Natural killer cell (primary cell): ENCODE measurements around the gene PGAP3. TPM values are rescaled to one million over a fixed set of nuclear protein-coding genes. Genes with fewer than 3 reads are reported as not detected.
"Not testable (repeated sequence)": the region's sequence is repeated elsewhere in the genome, so short reads cannot be mapped to it uniquely, and the experiment has no call there.

Experiments used
- ATAC-seq, 3 donors: fragments of 150-1000 bp in 2 of 3; fragments of 200-7000 bp in 1 of 3; cut with Tn5 transposase; 1 replicate in 1 of 3; 2 replicates in 2 of 3; pipeline ENCODE4 v1.10.0; 2021; ENCODE audit warnings: mild to moderate bottlenecking in 2 of 3, moderate library complexity in 2 of 3
- DNase-seq, 2 donors: peaks; one replicate each; pipeline versions ENCODE4 v3.0.0 to v3.0.0-alpha.2; 2013 to 2021; ENCODE audit warnings: mixed read lengths in 1 of 2
- H3K27ac ChIP-seq: one replicate; pipeline ENCODE4 v1.5.1; 2013; ENCODE audit warnings: mild to moderate bottlenecking, low read length
- H3K27me3 ChIP-seq: one replicate; pipeline ENCODE4 v1.6.1; 2013; ENCODE audit warnings: low read length; ENCODE audit not compliant: control insufficient read depth, insufficient read depth
- H3K36me3 ChIP-seq: one replicate; pipeline ENCODE4 v1.6.1; 2013; ENCODE audit warnings: low read length; ENCODE audit not compliant: control insufficient read depth, insufficient read depth
- H3K4me1 ChIP-seq: one replicate; pipeline ENCODE4 v1.6.1; 2013; ENCODE audit warnings: low read length; ENCODE audit not compliant: control insufficient read depth, insufficient read depth
- H3K4me3 ChIP-seq: one replicate; pipeline ENCODE4 v1.5.1; 2013; ENCODE audit warnings: low read length
- H3K9me3 ChIP-seq: one replicate; pipeline ENCODE4 v1.6.1; 2013; ENCODE audit warnings: low read length; ENCODE audit not compliant: control insufficient read depth, insufficient read depth
- H3K27ac Mint-ChIP-seq, 2 donors: one replicate each; pipeline ENCODE4 v1.8.0; 2022; ENCODE audit warnings: mild to moderate bottlenecking in 2 of 2, mixed read lengths in 2 of 2, moderate library complexity in 1 of 2
- H3K27me3 Mint-ChIP-seq, 2 donors: one replicate each; pipeline ENCODE4 v1.8.0; 2022; ENCODE audit warnings: low read depth in 2 of 2, mixed read lengths in 2 of 2
- H3K36me3 Mint-ChIP-seq: one replicate; pipeline ENCODE4 v1.8.0; 2022; ENCODE audit warnings: mixed read lengths
- H3K4me1 Mint-ChIP-seq, 2 donors: one replicate each; pipeline ENCODE4 v1.8.0; 2022; ENCODE audit warnings: mixed read lengths in 2 of 2
- H3K4me3 Mint-ChIP-seq: one replicate; pipeline ENCODE4 v1.8.0; 2022; ENCODE audit warnings: mild to moderate bottlenecking, moderate library complexity, mixed read lengths
- H3K9me3 Mint-ChIP-seq, 2 donors: one replicate each; pipeline ENCODE4 v1.8.0; 2022; ENCODE audit warnings: mixed read lengths in 2 of 2
- CTCF ChIP-seq: fragments of 200-600 bp; IDR thresholded peaks from one replicate; pipeline ENCODE4 v1.8.0; 2022; ENCODE audit warnings: antibody characterized with exemption
- WGBS: methylation state at CpG from one replicate; pipeline ENCODE4 v1.1.7; 2013; ENCODE audit warnings: missing lambda C conversion rate; ENCODE audit not compliant: insufficient coverage; 5-methylcytosine and 5-hydroxymethylcytosine counted together
- intact Hi-C: fragments of 100-400 bp; cut with micrococcal nuclease; formaldehyde crosslinking; loops from one replicate; pipeline ENCODE4 v1.14.2; 2022
- total RNA-seq, 4 donors: library from RNA; stranded (reverse); fragments of 120-200 nt in 1 of 4; gene quantifications; one replicate each; pipeline versions ENCODE4 v1.2.3 to v1.2.4, GENCODE V29; 2013 to 2022

Gene PGAP3
- total RNA-seq, 3 donors from 2014 or later (not counting 1 experiment from before 2014, with no cell fraction given), result 45.8 to 57.8 (median 52.4) TPM

- no peak for TF ChIP-seq CTCF
- no peaks in the 10 kb centered on the region for H3K9me3 ChIP-seq
- no peak overlapping the region for H3K27ac ChIP-seq
- intact Hi-C loops, result no loop called here
- peaks cover 18 to 41% of the 10 kb centered on the region in 2 donors for H3K4me1 Mint-ChIP-seq
- H3K36me3 ChIP-seq, result peaks cover 34% of the 10 kb centered on the region
- H3K36me3 Mint-ChIP-seq, result no peaks in the 10 kb centered on the region
- ATAC-seq (no peak), DNase-seq (no peak)
- no peaks in the 10 kb centered on the region for H3K27me3 Mint-ChIP-seq
- H3K9me3 Mint-ChIP-seq, result no peaks in the 10 kb centered on the region
- H3K4me1 ChIP-seq, result peaks cover 20% of the 10 kb centered on the region
- no peak overlapping the region for H3K4me3 Mint-ChIP-seq
- no peak overlapping the region for H3K4me3 ChIP-seq
- 98% methylated on average over 9 of the region's 9 CpGs for WGBS
- no peaks in the 10 kb centered on the region for H3K27me3 ChIP-seq
- H3K27ac Mint-ChIP-seq, result peak overlapping the region; percentile 71 to 96
Measured at GRCh38 chr17:39726617-39727016, 38.8 kb upstream of the PGAP3 start.

DNA sequence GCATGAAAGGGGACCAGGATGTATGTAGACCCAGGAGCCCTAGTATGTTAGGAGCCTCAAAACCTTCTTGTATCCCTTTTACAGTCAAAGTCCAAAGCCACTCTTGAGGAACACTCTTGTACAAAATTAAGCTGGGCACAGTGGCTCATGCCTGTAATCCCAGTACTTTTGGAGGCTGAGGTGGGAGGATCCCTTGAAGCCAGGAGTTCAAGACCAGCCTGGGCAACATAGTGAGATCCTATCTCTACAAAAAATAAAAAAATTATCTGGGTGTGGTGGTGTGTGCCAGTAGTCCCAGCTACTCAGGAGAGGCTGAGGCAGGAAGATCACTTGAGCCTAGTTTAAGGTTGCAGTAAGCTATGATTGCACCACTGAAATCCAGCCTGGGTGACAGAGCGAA, 38.1 kb upstream of the PGAP3 start:
- Mint-ChIP-seq H3K4me3 (peak overlapping the region; percentile 50), H3K4me1 (peaks cover 18 to 41% of the 10 kb centered on the region in 2 donors), H3K27ac (peak overlapping the region; percentile 71 to 96)
- H3K4me3 ChIP-seq, H3K9me3 Mint-ChIP-seq, intact Hi-C loops, H3K9me3 ChIP-seq, H3K27me3 ChIP-seq, DNase-seq, H3K36me3 Mint-ChIP-seq, H3K27ac ChIP-seq, ATAC-seq, H3K27me3 Mint-ChIP-seq: not testable (repeated sequence)
- 100% methylated on average over 1 of the region's 1 CpG for WGBS
- peaks cover 34% of the 10 kb centered on the region for H3K36me3 ChIP-seq
- H3K4me1 ChIP-seq, result peaks cover 18% of the 10 kb centered on the region

DNA sequence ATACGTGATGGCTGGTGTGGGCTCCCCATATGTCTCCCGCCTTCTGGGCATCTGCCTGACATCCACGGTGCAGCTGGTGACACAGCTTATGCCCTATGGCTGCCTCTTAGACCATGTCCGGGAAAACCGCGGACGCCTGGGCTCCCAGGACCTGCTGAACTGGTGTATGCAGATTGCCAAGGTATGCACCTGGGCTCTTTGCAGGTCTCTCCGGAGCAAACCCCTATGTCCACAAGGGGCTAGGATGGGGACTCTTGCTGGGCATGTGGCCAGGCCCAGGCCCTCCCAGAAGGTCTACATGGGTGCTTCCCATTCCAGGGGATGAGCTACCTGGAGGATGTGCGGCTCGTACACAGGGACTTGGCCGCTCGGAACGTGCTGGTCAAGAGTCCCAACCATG, 36.9 kb upstream of the PGAP3 start:
- intact Hi-C loops, result no loop called here
- H3K27me3 ChIP-seq, result no peaks in the 10 kb centered on the region
- no peak overlapping the region for H3K4me3 ChIP-seq
- 97% methylated on average over 13 of the region's 13 CpGs for WGBS
- H3K27ac Mint-ChIP-seq, result no peak overlapping the region
- H3K27me3 Mint-ChIP-seq, result no peaks in the 10 kb centered on the region
- no peak overlapping the region for H3K27ac ChIP-seq
- no peaks in the 10 kb centered on the region for H3K36me3 Mint-ChIP-seq
- no peak overlapping the region for H3K4me3 Mint-ChIP-seq
- TF ChIP-seq CTCF, result no peak
- H3K4me1 Mint-ChIP-seq, result peaks cover 15 to 37% of the 10 kb centered on the region in 2 donors
- DNase-seq (no peak), ATAC-seq (no peak)
- H3K9me3 Mint-ChIP-seq, result no peaks in the 10 kb centered on the region
- peaks cover 36% of the 10 kb centered on the region for H3K36me3 ChIP-seq
- no peaks in the 10 kb centered on the region for H3K9me3 ChIP-seq
- H3K4me1 ChIP-seq, result peaks cover 12% of the 10 kb centered on the region

- Mint-ChIP-seq H3K4me3 (no peak overlapping the region), H3K27me3 (no peaks in the 10 kb centered on the region), H3K27ac (peak overlapping the region in 1 of 2 donors; percentile 38), H3K9me3 (no peaks in the 10 kb centered on the region), H3K4me1 (peaks cover 5 to 27% of the 10 kb centered on the region in 2 donors), H3K36me3 (no peaks in the 10 kb centered on the region)
- no peak for TF ChIP-seq CTCF
- Histone ChIP-seq H3K27me3 (no peaks in the 10 kb centered on the region), H3K4me1 (no peaks in the 10 kb centered on the region), H3K27ac (no peak overlapping the region), H3K9me3 (no peaks in the 10 kb centered on the region), H3K4me3 (no peak overlapping the region), H3K36me3 (peaks cover 27% of the 10 kb centered on the region)
- 93% methylated on average over 30 of the region's 34 CpGs for WGBS
- no peak for DNase-seq
- intact Hi-C loops, result no loop called here
- peak in 1 of 3 donors; percentile 21 for ATAC-seq
Measured at GRCh38 chr17:39722965-39723848, 35.4 kb upstream of the PGAP3 start.
